GM21737 (cell line): Measurements from ENCODE around the gene FER1L5.

Source experiments
- ATAC-seq: cut with Tn5 transposase; IDR thresholded peaks from one replicate; pipeline ENCODE4 v1.9.1; 2021; ENCODE audit warnings: mild to moderate bottlenecking, moderate library complexity; ENCODE audit not compliant: unreplicated experiment

Gene FER1L5

DNA sequence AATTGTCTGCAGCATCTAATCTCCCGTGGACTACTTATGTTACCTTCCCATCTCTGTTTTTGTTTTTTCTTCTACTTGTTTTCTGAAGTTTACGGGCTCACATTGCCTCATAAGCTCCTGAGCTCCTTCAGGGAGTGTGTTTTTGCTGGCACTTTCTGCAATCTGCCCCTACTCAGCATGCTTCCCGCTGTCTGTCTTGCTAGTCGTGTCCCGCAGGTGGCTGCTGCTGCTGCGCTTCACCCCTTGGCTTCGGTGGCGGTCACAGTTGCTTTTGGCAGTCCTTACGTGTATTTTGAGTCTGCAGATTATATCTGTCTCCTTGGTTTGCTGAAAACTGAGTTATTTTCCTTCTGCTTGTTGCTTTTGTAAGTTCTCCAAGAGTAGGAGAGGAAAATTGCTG is 37.3 kb downstream of the FER1L5 start:
- ATAC-seq: no peak

DNA sequence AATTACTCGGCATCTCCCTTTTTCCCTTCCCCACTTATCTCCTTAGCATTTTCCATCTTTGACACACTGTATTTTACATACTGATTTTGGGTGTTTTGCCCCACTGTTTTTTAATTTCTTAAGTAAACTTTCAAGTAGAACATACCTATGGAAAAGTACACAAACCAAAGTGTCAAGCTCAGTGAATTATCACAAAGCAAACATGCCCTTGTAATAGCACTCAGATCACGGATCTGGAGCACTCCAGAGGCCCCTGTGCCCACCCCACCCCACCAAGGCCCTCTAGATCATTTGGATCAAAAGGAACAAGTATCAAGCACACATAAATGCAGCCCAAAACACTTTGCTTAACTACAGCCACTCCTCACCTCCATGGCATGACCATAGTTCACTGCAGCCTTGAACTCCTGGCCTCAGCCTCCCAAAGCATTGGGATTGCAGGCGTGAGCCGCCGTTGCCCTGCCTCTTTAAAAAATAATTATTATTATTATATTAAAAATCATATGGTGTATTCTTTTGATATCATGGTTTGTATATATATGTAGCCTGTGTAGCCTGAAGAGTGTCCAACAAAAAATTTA is 38.1 kb downstream of the FER1L5 start:
- ATAC-seq: no peak

DNA sequence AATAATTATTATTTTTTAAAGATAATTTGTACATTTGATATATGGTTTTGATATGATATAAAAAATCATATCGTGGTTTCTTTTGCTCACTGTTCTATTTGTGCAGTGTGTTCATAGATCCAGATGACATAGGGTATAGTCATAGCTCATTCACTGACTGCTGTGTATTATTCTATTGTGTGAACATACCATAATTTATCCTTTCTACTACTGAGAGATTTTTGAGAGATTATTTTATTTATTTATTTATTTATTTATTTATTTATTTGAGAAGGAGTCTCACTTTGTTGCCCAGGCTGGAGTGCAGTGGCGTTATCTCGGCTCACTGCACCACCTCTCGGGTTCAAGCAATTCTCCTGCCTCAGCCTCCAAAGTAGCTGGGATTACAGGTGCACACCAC is 39.0 kb downstream of the FER1L5 start:
- ATAC-seq: no peak

DNA sequence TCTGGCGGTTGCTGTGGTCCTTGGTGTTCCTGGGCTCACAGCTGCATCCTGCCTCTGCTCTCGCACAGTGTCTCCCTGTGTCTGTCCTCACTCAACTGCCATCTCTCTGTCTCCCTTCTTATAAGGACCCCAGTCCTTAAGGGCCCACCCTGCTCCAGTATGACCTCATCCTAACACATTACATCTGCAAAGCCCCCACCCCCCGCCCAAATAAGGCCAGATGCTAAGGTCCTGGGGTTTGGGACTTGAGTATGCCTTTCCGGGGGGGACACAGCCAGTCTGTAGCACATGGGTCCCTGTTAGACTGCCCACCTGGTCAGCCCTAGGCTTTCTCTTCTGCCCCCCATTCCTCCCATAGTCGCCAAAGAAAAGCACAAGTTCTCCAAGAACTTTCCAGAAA is 40.7 kb downstream of the FER1L5 start:
- no peak for ATAC-seq

DNA sequence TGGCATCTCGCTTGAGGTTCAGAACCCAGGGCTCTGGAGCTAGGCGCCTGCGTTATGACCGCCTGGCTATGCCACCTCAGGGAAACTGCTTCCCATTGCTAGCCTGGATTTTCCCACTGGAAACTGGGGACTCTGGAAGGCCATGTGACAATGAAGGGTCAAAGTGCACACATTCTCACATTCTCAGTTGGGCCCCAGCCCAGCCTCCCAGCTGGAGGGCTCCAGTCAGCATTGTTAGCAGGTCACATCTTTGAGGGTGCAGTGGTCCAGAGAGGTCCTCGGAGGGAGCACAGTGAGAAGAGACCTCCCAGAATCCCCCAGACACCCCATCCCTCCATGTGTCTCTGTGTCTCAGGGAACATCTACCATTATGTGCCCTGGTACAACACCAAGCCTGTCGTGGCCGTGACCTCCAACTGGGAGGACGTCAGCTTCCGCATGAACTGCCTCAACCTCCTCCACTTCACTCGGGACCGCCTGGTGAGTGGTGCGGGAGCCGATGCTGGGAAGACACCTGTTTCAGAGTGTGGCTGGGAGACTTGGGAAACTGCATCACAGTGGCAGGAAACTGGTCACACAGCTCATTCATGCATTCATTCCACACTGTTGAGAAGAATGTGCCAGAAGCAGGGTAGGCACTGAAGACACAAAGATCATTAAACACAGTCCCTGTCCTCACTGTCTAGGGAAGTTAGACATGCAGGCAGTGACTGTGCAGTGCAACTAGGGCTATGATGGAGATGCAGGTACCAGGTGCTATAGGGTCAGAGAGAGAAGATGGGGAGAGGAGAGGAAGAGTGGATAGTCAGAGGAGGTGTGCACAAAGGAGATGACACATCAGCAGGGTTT is 41.6 kb downstream of the FER1L5 start:
- ATAC-seq: no peak

DNA sequence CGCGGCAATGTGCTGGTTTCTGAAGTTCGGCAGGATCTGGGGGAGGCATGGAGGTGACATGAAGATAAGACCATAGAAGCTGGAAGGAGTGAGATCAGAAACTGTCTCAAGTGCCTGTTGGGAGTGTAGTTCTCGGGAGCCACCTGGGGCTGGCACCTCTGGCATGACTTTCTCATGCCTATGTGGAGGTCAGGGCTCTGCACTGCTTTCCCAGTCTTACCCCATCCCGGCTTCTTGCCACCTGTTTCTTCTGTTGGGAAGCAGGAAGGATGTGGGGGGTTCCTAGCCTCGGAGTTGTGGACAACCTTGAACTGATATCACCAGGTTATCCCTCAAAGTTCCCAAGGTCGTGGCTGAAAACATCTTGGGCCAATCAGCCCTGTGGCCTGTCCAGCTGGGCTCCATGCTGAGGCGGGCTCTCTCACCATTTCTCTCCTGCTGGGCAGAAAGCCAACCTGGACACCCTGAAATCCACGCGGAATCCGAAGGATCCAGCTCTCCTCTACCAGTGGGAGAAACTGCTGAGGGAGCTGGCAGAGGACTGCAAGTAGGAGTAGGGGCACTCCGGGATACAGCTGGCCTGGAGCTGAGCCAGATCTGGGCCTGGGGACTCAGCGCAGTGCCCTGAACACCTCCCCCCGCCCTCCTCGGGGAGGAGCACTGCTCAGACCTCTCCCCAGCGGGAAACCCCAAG is 42.5 kb downstream of the FER1L5 start:
- no peak for ATAC-seq

DNA sequence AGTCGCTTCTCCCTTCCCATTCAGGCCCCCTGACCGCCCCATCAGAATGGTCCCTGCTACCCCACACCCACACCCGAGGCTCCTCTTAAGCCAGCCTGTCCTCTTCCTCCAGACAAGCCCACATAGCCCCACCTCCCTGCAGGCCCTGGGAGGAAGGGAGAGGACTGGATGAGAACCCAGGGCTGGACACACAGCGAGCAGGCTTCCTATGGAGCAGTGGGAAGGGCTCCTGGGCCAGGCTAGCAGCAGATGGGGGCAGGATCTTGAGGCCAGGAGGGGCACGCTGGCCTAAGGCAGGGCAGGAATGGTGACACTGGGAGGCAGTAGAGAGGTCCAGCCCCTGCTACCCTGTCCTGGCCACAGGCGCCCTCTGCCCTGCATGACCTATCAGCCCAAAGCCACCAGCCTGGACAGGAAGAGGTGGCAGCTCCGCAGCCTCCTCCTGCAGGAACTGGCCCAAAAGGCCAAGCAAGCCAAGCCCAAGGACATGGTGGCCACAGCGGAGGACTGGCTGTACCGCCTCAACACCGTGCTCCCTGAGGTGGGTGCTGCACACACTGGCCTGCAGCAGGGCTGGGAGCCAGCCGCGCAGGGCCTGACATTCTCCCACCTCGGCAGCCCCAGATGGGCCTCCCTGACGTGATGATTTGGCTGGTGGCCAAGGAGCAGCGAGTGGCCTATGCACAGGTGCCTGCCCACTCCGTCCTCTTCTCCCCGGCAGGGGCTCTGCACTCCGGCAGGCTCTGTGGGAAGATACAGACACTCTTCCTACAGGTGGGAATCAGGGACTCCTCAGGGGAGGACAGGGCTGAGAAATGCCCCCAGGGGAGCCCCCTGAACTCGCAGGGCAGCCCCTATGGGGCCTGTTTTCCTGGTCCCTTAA is 43.3 kb downstream of the FER1L5 start:
- ATAC-seq: no peak

DNA sequence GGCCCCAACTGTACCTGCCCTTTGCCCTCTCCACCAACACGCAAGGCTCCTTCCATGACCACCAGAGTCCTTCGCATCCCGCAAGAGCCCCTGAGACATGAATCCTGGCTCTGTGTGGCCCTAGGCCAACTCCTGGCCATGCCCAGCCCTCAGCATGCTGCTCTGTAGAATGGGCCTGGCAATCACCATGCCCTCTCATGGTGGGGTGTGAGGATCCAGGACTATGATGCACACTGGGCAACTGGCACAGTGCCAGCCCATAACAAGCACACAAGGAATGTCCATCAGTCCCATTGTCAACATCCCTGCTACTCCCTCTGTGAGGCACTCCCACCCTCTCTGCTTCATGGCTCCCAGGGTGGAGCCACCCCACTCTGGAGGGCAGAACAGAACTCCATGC is 44.7 kb downstream of the FER1L5 start:
- ATAC-seq: no peak

DNA sequence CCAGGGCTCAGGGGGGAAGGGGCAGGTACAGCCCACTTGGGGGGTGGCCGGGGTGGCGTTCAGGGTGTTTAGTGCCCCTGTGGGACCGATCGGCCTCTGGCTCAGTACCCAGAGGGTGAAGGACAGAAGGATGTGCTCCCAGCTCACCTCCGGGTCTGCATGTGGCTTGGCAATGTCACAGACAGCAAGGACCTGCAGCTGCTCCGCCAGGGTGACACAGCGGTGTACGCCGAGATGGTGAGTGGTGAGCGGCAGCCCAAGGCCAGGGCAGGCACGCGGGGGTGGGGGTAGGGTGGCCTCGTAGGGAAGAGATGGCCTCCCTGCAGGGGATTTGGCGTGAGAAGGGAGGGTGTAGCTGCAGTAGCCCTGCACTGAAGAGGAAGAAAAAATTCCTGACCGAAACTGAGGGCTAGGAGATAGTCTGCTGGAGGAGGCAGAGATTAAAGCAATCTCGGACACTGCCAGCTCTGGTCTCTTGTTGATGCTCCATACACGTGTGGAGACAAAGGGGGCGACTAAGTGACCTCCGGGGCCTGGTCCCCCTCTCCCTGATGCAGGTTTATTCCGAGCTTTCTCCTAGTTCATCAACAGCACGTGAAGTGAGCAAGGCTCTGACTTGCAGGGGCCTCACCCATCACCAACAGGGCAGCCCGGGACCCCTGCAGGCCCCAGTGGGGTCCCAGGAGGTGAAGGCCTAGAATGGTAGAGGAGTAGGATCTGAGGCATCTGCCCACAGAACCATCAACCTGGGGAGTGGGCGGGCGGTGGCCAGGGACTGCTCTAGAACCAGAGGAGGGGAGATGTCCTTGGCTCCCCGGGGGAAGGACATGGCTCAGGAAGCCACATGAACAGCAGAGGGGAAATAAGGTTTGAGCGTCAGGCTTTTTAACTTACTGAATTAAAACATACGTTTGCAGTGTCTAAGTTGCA is 45.4 kb downstream of the FER1L5 start:
- ATAC-seq: no peak

DNA sequence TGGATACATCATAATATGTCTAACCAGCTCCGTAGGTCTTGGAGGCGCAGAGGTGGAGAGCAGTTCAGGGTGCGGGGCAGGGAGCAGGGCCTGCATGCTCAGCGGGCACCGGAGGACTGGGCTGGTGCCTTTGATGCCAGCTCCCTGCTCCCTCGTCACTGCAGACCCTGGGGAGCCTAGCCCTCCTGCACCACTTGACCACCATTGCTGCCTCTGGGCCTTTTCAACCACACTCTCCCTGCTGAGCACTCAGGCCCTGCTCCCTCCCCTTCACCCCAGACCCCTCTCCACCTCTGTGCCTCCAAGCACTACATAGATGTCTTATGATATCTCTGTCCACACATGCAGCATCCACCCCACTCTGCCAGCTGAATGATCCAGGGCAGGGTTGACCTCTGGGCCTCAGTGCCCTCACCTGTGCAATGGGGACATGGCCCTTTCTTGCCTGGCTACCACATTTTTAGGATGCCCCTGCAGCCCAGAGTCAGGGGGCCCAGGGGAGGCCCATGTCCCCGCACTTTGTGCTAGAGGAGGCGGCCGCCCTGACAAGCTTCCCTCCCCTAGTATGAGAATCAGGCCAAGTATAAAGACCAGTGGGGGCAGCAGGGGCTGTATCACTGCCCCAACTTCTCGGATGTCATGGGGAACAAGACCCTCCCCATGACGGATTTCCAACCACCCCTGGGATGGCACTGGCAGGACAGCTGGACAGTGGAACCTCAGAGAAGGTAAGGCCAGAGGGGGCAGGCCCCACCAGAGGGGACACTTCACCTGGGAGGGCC is 46.3 kb downstream of the FER1L5 start:
- ATAC-seq: no peak

DNA sequence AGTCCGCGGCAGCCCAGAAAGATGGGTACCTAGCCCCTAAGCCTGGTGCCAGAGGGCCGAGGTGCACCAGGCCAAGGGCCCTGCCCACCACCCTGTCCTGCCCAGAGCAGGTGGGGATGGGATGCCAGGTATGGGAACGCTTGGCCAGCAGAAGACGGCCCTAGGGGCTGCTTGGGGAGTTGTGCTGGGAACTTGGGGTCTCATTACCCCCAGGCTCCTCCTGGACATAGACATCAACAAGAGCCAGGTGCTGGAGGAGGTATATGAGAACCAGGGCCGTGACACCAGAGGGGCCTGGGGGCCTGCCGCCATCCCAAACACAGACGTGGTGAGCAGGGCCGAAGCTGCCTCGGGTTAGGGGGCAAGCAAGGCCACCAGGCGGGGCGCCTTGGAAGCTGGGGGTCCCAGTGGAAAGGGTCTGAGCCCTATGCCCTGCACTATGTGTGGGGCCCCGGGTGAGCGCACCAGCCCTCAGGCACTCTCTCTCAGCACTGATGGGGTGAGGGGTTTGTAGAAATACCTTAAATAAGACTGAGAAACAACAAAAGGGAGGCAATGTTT is 46.9 kb downstream of the FER1L5 start:
- no peak for ATAC-seq

DNA sequence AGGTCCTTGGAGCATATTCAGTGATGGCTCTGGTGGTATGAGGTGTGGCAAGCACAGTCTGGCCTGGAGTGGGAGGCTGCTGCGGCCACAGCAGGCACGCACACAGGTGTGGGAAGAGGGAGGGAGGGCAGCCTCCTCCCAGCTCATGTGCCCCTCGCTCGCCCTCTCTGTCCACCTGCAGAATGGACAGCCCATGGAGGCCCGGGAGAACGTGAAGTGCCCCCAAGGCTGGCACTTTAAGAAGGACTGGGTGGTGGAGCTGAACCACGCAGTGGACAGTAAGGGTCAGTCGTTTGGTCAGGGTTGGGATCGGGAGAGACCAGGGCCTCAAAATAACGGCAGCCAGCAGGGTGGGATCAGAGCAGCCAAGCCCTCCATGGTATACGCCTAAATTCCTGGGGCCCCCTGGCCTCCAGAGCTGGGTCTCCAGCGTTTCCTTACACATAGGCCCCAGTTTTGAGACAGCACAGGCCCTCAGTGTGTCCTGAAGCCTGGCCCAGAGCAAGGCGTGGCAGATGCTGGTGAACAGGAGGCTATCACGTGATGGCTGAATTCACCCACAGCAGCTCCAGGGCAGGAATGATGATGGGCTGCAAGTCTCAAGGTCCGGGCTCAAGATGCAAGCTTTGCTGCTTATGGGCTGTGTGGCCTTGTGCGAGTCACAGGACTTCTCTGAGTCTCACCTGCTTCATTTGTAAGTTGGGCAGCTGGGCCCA is 47.9 kb downstream of the FER1L5 start:
- ATAC-seq: no peak

DNA sequence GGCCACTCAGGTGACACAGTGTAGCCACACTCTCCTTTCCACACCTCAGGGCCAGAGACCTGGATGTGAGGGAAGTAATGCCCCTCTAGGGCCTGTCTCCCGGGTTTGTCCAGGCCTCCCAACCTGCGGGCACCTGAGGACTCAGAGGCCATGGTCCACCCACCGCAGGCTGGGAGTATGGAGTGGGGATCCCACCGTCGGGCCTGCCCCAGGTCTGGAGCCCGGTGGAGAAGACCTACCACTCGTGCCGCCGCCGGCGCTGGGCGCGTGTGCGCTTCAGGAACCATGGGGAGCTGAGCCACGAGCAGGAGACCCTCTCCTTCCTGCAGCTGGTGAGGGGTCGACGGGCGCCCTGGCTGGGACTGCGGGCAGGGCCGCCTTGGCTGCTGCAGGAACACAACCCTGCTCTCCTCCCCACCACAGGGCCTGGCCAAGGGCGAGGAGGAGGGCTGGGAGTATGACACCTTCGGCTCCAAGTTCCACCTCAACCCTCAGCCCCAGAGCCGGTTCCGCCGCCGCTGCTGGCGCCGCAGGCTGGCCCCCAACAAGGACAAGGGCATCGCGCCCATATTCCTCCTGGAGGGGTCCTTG is 48.6 kb downstream of the FER1L5 start:
- no peak for ATAC-seq

DNA sequence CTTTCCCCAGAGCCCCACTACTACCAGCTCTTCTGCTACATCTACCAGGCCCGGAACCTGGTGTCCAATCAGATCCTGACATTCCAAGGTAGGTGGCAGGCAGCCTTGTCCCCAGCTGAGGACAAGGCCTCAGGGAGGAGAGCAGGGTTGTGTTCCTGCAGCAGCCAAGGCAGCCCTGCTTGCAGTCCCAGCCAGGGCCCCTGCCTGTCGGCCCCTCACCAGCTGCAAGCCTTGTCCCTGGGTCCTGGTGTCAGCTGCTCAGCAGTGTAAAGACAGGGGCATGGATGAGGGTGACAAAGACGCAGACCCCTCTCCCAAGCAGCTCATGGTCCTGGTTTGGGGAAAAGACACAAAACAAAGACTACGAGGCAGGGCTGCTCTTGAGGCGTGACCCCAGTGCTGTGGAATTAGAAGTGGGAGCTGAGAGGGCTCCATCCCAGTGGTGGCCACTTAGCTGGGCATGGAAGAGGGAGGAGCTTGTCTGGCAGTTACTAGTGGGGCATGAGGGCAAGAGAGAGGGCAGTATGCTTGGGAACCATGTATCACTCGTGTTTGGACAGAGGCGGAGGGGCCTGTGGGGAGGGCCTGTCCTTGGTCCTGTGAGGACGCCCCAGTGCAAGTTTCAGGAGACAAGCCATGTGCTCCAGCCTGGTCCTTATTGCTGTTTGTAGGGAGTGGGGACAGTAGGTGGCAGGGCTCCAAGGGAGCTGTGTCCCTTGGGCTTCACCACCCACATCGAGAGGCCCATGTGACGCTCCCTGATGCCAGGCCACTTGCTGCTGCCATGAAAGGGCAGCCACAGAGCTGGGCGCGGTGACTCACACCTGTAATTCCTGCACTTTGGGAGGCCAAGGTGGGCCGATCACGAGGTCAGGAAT is 49.8 kb downstream of the FER1L5 start:
- no peak for ATAC-seq

DNA sequence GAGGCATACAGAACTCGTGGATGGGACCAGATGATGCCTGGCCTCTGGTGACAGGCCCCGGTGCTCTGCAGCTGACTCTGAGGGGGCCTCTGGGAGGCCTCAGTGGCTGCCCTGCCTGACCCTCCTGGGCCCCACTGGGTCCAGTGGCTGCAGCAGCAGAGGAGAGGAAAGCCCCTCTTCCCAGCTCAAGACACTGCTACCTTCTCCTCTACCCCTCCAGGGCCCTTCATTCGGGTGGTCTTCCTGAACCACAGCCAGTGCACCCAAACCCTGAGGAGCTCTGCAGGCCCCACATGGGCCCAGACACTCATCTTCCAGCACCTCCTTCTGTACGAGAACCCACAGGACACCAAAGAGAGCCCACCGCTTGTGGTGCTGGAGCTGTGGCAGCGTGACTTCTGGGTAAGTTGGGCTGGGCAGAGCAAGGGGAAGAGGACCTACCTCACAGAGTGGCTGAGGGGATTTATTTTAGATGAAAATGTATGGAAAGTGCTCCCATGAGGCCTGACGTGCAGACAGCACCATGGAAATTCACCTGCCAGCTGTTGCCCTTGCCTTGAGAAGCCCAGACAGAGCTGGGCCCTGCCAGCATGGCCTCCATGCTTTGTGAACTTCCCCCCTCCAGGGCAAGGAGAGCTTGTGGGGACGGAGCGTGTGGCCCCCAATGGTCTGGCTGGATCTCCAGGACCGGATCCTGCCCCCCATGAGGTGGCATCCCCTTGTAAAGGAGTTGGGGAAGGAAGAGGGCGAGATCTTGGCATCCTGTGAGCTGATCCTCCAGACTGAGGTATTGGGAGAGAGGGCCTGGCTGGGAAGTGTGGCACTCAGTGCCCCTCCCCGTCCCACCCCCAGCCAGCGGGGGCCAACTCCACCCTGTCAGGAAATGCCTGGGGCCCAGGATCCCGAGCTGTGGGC is 51.0 kb downstream of the FER1L5 start:
- ATAC-seq: no peak

DNA sequence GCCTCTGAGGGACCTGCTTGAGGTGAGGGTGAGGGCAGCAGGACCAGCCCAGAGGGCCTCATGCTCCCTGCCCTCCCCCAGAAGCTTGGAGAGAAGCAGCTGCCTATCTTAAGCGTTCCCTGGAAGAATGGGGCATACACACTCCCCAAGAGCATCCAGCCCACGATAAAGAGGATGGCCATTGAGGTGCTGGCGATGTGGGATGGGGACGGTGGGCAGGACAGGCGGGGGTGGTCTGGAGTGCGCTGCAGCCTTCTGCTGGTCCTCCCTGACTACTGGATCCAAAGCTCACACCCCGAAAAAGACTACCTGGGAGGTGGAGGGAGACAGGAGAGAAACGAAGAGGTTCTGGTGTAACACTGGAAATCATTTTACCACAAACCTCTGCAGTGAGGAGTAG is 51.7 kb downstream of the FER1L5 start:
- no peak for ATAC-seq
